Activated T-cell treated with anti-CD3 and anti-CD28 coated beads, Interleukin-2, amount 50 U/mL, for 72 hours (primary cell): ENCODE data around the gene FAM107B. TPM values are rescaled to one million over a fixed set of nuclear protein-coding genes. Genes with fewer than 3 reads are reported as not detected.
"Not testable (repeated sequence)": the region's sequence is repeated elsewhere in the genome, so short reads cannot be mapped to it uniquely, and the experiment has no call there.

ENCODE experiments used
- ATAC-seq, 2 donors: fragments of 150-1000 bp; cut with Tn5 transposase; replicated peaks in 1 of 2; 2 replicates each; pipeline ENCODE4 v1.10.0; 2021; ENCODE audit warnings: moderate library complexity in 2 of 2, mild to moderate bottlenecking in 1 of 2
- DNase-seq, 2 donors: peaks; one replicate each; pipeline ENCODE4 v3.0.0; 2021 to 2022; ENCODE audit warnings: mixed read lengths in 1 of 2
- H3K27ac Mint-ChIP-seq: one replicate; pipeline ENCODE4 v1.8.0; 2022; ENCODE audit warnings: mild to moderate bottlenecking, moderate library complexity, mixed read lengths
- H3K27me3 Mint-ChIP-seq: one replicate; pipeline ENCODE4 v1.8.0; 2022; ENCODE audit warnings: low read depth, mixed read lengths
- H3K36me3 Mint-ChIP-seq, 2 donors: one replicate each; pipeline ENCODE4 v1.8.0; 2022; ENCODE audit warnings: mixed read lengths in 2 of 2, mild to moderate bottlenecking in 1 of 2; ENCODE audit not compliant: insufficient read depth in 2 of 2
- H3K4me1 Mint-ChIP-seq: one replicate; pipeline ENCODE4 v1.8.0; 2022; ENCODE audit warnings: low read depth, mixed read lengths
- H3K4me3 Mint-ChIP-seq, 2 donors: one replicate each; pipeline ENCODE4 v1.8.0; 2022; ENCODE audit warnings: mild to moderate bottlenecking in 2 of 2, mixed read lengths in 2 of 2, moderate library complexity in 2 of 2
- H3K9me3 Mint-ChIP-seq, 2 donors: one replicate each; pipeline ENCODE4 v1.8.0; 2022; ENCODE audit warnings: mixed read lengths in 2 of 2
- total RNA-seq, 2 donors: library from RNA; stranded (reverse); gene quantifications; one replicate each; pipeline ENCODE4 v1.2.3, GENCODE V29; 2022

FAM107B gene
- total RNA-seq, 2 donors from 2014 or later = 163 to 180 TPM

DNA sequence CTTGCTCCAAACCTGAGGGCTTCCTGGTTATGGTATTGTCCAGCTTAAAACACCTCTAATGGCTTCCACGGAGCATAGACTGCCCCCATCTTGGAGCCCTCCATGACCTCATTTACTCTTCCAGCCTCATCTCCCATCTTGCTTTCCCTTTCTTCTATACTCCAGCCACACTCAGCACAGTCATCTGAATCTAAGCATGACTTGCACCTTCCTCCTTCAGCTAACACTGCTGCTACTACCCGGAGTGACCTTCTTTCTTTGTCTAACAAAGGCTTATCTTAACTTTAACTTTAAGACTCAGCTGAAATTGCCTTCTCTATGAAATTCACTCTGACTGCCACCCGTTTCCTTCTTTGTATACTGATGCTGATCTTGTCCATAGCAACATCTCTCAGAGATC lies 135.1 kb downstream of the FAM107B start:
- no peak for DNase-seq
- H3K4me1 Mint-ChIP-seq = peaks cover 14% of the 10 kb centered on the region
- H3K27ac Mint-ChIP-seq = no peak overlapping the region

DNA sequence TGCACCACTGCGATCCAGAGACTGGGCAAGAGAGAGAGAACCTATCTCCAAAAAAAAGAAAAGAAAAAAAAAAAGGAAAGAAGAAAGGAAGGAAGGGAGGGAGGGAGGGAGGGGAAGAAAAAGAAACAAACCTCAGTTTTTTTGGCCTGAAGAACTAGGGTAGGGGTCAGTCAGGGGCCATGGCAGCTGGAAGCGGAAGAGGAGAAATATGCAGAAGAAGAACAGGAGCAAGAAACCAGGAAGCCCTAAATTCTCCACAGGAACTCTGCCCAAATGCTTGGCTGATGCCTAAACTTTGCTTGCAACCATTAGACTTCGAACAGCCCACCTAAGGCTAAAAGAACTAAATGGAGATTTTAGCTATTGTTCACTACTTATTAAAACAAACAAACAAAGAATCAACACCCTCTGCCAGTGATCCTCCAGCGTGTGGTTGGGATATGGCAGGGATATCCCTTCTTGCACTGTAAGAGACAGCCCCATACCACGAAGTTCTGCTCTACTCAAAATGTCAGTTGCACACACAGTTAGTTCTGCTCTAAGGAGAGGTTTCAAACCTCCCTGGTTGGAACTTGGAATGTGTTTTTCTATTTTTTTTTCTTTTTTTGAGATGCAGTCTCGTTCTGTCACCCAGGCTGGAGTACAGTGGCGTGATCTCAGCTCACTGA lies 139.5 kb downstream of the FAM107B start:
- peaks cover 7% of the 10 kb centered on the region for H3K4me1 Mint-ChIP-seq
- peaks cover 0 to 4% of the 10 kb centered on the region in 2 donors for H3K9me3 Mint-ChIP-seq
- H3K36me3 Mint-ChIP-seq = peaks cover 0 to 3% of the 10 kb centered on the region in 2 donors
- no peak for DNase-seq
- peaks cover 7% of the 10 kb centered on the region for H3K27me3 Mint-ChIP-seq
- no peak for ATAC-seq
- no peak overlapping the region for H3K4me3 Mint-ChIP-seq
- H3K27ac Mint-ChIP-seq = no peak overlapping the region

More for the DNA sequence above, 135.1 kb downstream of the FAM107B start:
- ATAC-seq = no peak
- Mint-ChIP-seq H3K9me3 (peaks cover 0 to 4% of the 10 kb centered on the region in 2 donors), H3K36me3 (peaks cover 0 to 3% of the 10 kb centered on the region in 2 donors), H3K27me3 (peaks cover 7% of the 10 kb centered on the region), H3K4me3 (no peak overlapping the region)

DNA sequence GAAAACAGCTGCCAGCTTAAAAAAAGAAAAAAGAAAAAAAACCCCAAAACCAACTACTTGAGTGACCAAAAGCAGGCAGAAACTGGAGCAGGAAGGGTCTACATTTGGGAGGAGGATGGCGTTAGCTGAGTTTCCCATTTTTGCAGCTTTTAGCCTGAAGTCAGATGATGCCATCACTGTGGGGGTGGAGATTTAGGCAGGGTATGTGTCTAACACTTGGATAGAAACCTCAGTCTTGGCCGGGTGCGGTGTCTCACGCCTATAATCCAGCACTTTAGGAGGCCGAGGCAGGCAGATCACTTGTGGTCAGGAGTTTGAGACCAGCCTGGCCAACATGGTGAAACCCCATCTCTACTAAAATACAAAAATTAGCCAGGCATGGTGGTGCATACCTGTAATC lies 140.1 kb downstream of the FAM107B start:
- not testable (repeated sequence) for H3K36me3 Mint-ChIP-seq, H3K4me1 Mint-ChIP-seq, H3K9me3 Mint-ChIP-seq, DNase-seq, H3K27ac Mint-ChIP-seq, H3K27me3 Mint-ChIP-seq, H3K4me3 Mint-ChIP-seq, ATAC-seq

DNA sequence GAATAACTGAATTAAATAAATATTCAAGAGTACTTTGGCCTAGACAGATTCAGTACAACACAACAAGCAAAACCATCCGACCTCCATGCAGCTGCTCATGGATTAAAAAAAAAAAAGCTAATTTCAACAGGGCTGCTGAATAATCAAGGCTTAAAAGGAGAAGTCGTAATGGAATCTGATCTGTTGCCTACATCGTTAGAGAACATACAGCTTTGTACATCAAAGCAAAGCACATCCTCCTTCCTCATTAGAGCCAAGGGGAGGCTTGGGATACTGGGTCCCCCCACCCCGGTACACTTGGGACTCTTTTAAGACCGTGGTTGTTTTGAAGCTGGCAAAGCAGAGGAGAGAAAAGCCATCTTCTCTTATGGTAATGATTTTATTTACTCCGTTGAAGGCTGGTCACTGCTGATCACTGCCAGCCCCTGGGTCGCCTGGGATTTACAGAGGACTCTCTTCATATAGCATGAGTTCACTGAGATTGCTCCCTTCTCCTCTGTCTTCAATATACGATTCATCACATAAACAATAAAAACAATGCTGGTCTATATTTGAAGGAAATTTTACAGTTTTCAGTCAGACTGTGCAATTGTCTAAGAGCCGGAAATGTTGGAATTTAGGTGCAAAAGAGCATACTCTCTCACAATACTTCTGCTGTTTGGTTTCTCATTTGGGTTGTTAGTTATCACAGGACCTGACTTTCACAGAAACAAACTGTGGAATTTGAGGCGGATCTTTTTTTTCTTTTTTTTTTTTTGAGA lies 148.8 kb downstream of the FAM107B start:
- Mint-ChIP-seq H3K27me3 (no peaks in the 10 kb centered on the region), H3K27ac (no peak overlapping the region), H3K4me3 (no peak overlapping the region), H3K4me1 (peaks cover 6% of the 10 kb centered on the region), H3K9me3 (no peaks in the 10 kb centered on the region), H3K36me3 (no peaks in the 10 kb centered on the region)
- no peak for ATAC-seq
- no peak for DNase-seq

DNA sequence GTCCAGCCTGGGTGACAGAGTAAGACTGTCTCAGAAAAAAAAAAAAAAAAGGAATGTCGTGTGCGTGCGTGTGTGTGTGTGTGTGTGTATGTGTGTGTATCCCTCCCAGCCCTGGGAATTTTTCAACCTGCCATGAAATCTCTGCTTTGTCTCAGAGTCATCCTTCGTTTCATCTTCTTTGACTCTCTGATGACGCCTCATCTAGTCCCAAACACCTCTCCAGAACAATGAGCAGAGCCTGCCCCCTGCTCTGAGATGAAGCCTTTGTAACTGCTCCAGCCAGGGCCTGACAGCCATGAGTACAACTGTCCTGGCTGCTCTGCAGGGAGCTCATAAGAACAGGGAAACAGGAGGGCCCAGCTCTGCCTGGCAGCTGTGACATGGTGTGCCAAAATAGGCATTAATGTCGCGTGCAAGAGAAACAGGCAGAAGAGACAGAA lies 149.5 kb downstream of the FAM107B start:
- Mint-ChIP-seq H3K4me1 (peaks cover 6% of the 10 kb centered on the region), H3K9me3 (no peaks in the 10 kb centered on the region), H3K36me3 (no peaks in the 10 kb centered on the region), H3K27ac (no peak overlapping the region), H3K4me3 (no peak overlapping the region), H3K27me3 (no peaks in the 10 kb centered on the region)
- DNase-seq = no peak
- no peak for ATAC-seq

DNA sequence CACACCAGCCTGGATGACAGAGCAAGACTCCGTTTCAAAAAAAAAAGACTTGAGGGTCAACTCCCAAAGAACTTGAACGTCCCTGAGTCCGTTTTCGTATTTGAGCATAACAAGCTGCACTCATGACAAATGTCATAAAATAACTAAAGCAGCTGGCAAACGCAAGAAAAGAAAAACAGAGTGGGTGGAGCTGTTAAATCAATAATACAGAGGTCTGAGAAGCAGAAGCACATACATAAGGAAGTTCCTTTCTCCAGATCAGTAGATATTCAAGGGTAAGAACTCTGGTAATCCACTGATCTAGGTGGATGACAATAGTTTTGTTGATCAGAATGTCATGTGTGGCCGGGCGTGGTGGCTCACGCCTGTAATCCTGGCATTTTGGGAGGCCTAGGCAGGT lies 150.1 kb downstream of the FAM107B start:
- Mint-ChIP-seq H3K27me3 (no peaks in the 10 kb centered on the region), H3K4me1 (no peaks in the 10 kb centered on the region), H3K4me3 (no peak overlapping the region), H3K27ac (no peak overlapping the region), H3K9me3 (no peaks in the 10 kb centered on the region), H3K36me3 (no peaks in the 10 kb centered on the region)
- DNase-seq (no peak), ATAC-seq (no peak)

DNA sequence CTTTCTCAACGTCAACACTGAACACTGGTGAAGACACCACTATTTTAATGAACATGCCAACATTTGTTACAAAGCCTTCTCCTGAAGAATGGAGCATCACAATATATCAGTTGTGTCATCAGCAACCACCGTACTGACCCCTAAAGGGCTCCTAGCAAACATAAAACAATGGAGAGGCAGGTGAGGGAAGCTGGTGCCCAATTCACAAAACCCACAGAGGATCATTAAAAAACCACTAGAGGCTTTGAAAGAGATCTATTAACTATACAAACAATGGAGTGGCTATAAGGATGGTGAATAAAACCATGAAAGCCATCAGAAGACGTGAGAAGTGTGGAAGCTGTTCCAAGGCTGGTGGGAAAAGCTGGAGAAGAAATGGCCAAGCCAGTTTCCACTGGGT lies 150.8 kb downstream of the FAM107B start:
- H3K4me1 Mint-ChIP-seq = no peaks in the 10 kb centered on the region
- DNase-seq (no peak), ATAC-seq (no peak)
- H3K9me3 Mint-ChIP-seq = no peaks in the 10 kb centered on the region
- no peaks in the 10 kb centered on the region for H3K36me3 Mint-ChIP-seq
- H3K27me3 Mint-ChIP-seq = no peaks in the 10 kb centered on the region
- H3K4me3 Mint-ChIP-seq = no peak overlapping the region
- H3K27ac Mint-ChIP-seq = no peak overlapping the region

DNA sequence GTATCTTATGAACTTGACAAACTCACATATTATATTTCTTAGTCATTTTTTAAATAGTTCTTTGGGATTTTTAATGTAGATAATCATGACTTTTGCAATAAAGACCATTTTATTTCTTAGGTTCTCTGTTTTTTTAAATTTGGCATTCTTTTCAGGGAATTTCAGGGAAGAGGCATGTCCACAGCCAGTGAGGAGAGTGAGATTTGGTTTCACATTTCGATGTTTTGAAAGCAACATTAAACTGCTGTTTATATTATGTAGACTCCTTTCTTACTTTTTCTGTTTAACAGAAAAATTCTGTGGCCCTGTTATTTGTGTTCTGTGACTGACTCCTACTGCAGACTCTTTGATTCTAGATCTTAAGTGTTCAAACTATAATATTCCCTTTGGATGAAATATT lies 153.7 kb downstream of the FAM107B start:
- DNase-seq (no peak), ATAC-seq (no peak)
- Mint-ChIP-seq H3K36me3 (no peaks in the 10 kb centered on the region), H3K27me3 (no peaks in the 10 kb centered on the region), H3K4me3 (no peak overlapping the region), H3K4me1 (peaks cover 28% of the 10 kb centered on the region), H3K9me3 (no peaks in the 10 kb centered on the region), H3K27ac (peak overlapping the region; percentile 35)

DNA sequence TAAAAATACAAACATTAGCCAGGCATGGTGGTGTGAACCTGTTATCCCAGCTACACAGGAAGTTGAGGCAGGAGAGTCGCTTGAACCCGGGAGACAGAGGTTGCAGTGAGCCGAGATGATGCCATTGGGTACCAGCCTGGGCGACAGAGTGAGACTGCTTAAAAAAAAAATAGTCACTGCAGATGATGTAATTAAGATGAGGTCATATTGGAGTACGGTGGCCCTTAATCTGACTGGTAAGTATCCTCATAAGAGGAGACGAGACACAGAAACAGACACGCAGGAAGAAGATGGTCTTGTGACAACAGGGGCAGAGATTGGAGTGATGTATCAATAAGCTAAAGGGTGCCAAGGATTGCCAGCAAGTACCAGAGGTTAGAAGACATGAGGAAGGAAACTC lies 156.0 kb downstream of the FAM107B start:
- ATAC-seq = no peak
- Mint-ChIP-seq H3K4me1 (peaks cover 29% of the 10 kb centered on the region), H3K36me3 (no peaks in the 10 kb centered on the region), H3K9me3 (no peaks in the 10 kb centered on the region), H3K27ac (no peak overlapping the region), H3K4me3 (no peak overlapping the region), H3K27me3 (no peaks in the 10 kb centered on the region)
- DNase-seq = no peak

DNA sequence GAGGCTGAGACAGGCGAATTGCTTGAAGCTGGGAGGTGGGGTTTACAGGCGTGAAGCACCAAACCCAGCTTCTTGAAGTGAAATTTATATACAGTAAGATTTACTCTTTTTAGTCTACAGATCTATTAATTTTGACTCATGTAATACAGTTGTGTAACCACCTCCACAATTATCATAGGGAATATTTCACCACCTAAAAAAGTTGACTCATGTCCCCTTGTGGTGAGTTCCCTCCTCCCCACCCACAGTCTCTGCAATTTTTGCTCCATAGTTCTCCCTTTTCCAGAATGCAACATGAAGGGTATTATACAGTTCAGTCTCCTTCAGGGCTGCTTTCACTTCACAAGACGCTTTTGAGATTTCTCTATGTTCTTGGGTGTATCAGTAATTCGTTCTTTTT lies 156.8 kb downstream of the FAM107B start:
- no peaks in the 10 kb centered on the region for H3K27me3 Mint-ChIP-seq
- DNase-seq (no peak), ATAC-seq (no peak)
- H3K4me3 Mint-ChIP-seq = no peak overlapping the region
- no peaks in the 10 kb centered on the region for H3K36me3 Mint-ChIP-seq
- peaks cover 37% of the 10 kb centered on the region for H3K4me1 Mint-ChIP-seq
- no peak overlapping the region for H3K27ac Mint-ChIP-seq
- H3K9me3 Mint-ChIP-seq = no peaks in the 10 kb centered on the region

DNA sequence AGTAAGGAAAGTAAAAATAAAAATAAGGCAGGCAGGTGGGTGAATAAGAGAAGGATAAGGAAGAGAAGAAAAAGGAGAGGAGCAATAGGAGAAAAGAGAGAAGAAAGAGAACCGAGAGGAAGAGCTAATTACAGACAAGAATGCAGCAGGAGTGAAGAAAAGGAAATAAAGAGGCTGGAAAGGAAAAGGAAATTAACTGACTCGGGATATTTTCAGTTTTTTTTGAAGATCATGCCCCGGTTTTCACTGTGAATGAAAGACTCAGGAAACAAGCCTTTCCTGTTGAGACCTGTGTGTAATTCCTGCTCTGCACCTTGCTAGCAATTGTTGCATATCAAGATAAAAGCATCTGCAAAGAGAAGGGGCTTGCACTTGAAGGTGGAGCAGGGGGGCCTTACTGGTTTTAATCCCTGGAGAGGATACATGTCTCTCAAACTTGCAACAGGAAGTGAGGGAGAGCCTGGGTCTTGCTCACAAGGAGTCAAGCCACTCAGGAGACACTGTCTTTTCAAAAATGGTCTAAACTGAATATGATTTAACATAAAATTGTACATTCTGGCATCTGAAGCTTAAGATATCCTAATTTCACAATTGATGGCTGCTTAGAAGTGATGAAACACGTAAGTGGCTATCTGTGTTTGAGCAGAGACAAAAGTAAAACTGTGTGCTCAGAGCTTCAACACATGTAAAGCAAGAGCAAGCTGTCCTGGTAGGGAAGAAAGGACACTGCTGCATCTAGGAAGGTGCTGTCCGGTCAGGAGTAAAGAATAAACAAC lies 157.6 kb downstream of the FAM107B start:
- Mint-ChIP-seq H3K4me3 (peak overlapping the region; percentile 4 to 11), H3K9me3 (no peaks in the 10 kb centered on the region), H3K27ac (peak overlapping the region; percentile 4), H3K4me1 (peaks cover 38% of the 10 kb centered on the region), H3K36me3 (no peaks in the 10 kb centered on the region), H3K27me3 (no peaks in the 10 kb centered on the region)
- DNase-seq = no peak
- no peak for ATAC-seq

DNA sequence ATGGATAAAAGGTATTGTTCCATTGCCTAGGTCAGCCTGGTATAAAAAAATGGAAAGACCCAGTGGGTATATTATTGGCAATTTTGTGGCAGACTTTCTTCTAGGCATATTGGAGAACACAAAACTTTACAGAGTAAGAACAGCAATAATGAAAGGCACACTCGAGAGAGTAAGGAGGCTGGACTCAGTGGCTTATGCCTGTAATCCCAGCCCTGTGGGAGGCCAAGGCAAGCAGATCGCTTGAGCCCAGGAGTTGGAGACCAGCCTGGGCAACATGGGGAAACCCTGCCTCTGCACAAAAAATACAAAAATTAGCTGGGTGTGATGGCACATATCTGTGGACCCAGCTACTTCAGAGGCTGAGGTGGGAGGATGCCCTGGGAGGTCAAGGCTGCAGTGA lies 158.2 kb downstream of the FAM107B start:
- ATAC-seq (no peak), DNase-seq (no peak)
- H3K27me3 Mint-ChIP-seq = no peaks in the 10 kb centered on the region
- no peaks in the 10 kb centered on the region for H3K36me3 Mint-ChIP-seq
- H3K9me3 Mint-ChIP-seq = no peaks in the 10 kb centered on the region
- peaks cover 38% of the 10 kb centered on the region for H3K4me1 Mint-ChIP-seq
- peak overlapping the region; percentile 4 to 23 for H3K4me3 Mint-ChIP-seq
- H3K27ac Mint-ChIP-seq = peak overlapping the region; percentile 30

DNA sequence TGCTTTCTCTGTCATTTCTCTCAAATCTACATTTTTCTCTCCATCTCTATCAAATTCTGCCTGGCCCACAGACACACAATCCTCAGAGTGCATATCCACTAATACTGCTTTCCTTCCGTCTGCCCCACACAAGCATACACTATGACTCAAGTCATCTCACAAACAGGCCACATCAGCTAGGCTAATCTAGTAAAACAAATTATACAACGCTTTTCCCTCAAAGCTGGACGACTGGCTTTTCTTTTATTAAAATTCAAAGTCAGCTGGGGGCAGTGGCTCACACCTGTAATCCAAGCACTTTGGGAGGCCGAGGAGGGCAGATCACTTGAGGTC lies 161.1 kb downstream of the FAM107B start:
- H3K27ac Mint-ChIP-seq = no peak overlapping the region
- peaks cover 6% of the 10 kb centered on the region for H3K27me3 Mint-ChIP-seq
- H3K36me3 Mint-ChIP-seq = no peaks in the 10 kb centered on the region
- ATAC-seq (no peak), DNase-seq (no peak)
- H3K4me3 Mint-ChIP-seq = no peak overlapping the region
- peaks cover 47% of the 10 kb centered on the region for H3K4me1 Mint-ChIP-seq
- no peaks in the 10 kb centered on the region for H3K9me3 Mint-ChIP-seq
